ENCODE results near the gene LY9.

Gene LY9

GRCh38 chr1:160795951-160796383 is at the start of gene LY9:
Gene LY9 (plus strand): TSS chr1:160796174. CDS start chr1:160796188, 14 bp downstream.
- peak; percentile 56 to 70 (median 68) for DNase-seq (ENCODE audit: low read depth in 3 of 3)

GRCh38 chr1:160746836-160747500 is 49.0 kb upstream of the LY9 start:
- no peak for DNase-seq (ENCODE audit: low read depth in 3 of 3)

GRCh38 chr1:160747717-160748116 is 48.3 kb upstream of the LY9 start:
- no peak for DNase-seq (ENCODE audit: low read depth in 3 of 3)

- DNase-seq (ENCODE audit: low read depth in 3 of 3), result no peak
Measured at GRCh38 chr1:160748181-160748877, 47.6 kb upstream of the LY9 start.

- no peak for DNase-seq (ENCODE audit: low read depth in 3 of 3)
Measured at GRCh38 chr1:160748878-160749269, 47.1 kb upstream of the LY9 start.

- DNase-seq (ENCODE audit: low read depth in 3 of 3), result no peak
Measured at GRCh38 chr1:160750608-160751007, 45.4 kb upstream of the LY9 start.

- DNase-seq (ENCODE audit: low read depth in 3 of 3), result no peak
Measured at GRCh38 chr1:160752406-160752805, 43.6 kb upstream of the LY9 start.

GRCh38 chr1:160752924-160753323 is 43.0 kb upstream of the LY9 start:
- no peak for DNase-seq (ENCODE audit: low read depth in 3 of 3)

- no peak for DNase-seq (ENCODE audit: low read depth in 3 of 3)
Measured at GRCh38 chr1:160753594-160753993, 42.4 kb upstream of the LY9 start.

- no peak for DNase-seq (ENCODE audit: low read depth in 3 of 3)
Measured at GRCh38 chr1:160755461-160755860, 40.5 kb upstream of the LY9 start.

- DNase-seq (ENCODE audit: low read depth in 3 of 3), result no peak
Measured at GRCh38 chr1:160755911-160756848, 39.8 kb upstream of the LY9 start.

- no peak for DNase-seq (ENCODE audit: low read depth in 3 of 3)
Measured at GRCh38 chr1:160756849-160757201, 39.1 kb upstream of the LY9 start.

GRCh38 chr1:160758521-160758920 is 37.5 kb upstream of the LY9 start:
- DNase-seq (ENCODE audit: low read depth in 3 of 3), result no peak

GRCh38 chr1:160759740-160760139 is 36.2 kb upstream of the LY9 start:
- no peak for DNase-seq (ENCODE audit: low read depth in 3 of 3)

- no peak for DNase-seq (ENCODE audit: low read depth in 3 of 3)
Measured at GRCh38 chr1:160761046-160761445, 34.9 kb upstream of the LY9 start.

- DNase-seq (ENCODE audit: low read depth in 3 of 3), result no peak
Measured at GRCh38 chr1:160761886-160762285, 34.1 kb upstream of the LY9 start.

- no peak for DNase-seq (ENCODE audit: low read depth in 3 of 3)
Measured at GRCh38 chr1:160763993-160764392, 32.0 kb upstream of the LY9 start.

- peak in 1 of 3 experiments; percentile 30 for DNase-seq (ENCODE audit: low read depth in 3 of 3)
Measured at GRCh38 chr1:160767395-160768294, 28.3 kb upstream of the LY9 start.

GRCh38 chr1:160768295-160768657 is 27.7 kb upstream of the LY9 start:
- peak; percentile 67 to 85 (median 78) for DNase-seq (ENCODE audit: low read depth in 3 of 3)

GRCh38 chr1:160772331-160772730 is 23.6 kb upstream of the LY9 start:
- DNase-seq (ENCODE audit: low read depth in 3 of 3), result no peak

GRCh38 chr1:160773093-160773492 is 22.9 kb upstream of the LY9 start:
- DNase-seq (ENCODE audit: low read depth in 3 of 3), result no peak
